ENCODE data around the gene EBLN1. TPM values are rescaled to one million over a fixed set of nuclear protein-coding genes. Genes with fewer than 3 reads are reported as not detected.
A peak's percentile ranks its signal among the peaks of the same experiment; 100 is the strongest.

Gene EBLN1
- total and polyA plus RNA-seq, 2 donors (not counting 1 experiment from before 2014, with no cell fraction given), result not detected

GRCh38 chr10:22193945-22194344, 23.9 kb downstream of the EBLN1 start:
- no peaks in the 10 kb centered on the region for H3K79me2 ChIP-seq (ENCODE audit: control insufficient read depth, insufficient read depth, low read length)
- H4K20me1 ChIP-seq (ENCODE audit: control insufficient read depth, extremely low read depth, insufficient read depth, low read length), result no peaks in the 10 kb centered on the region
- H3K27me3 ChIP-seq (ENCODE audit: control insufficient read depth, insufficient read depth, low read length), result no peaks in the 10 kb centered on the region
- no peak overlapping the region for H3K4me3 ChIP-seq (replicated peaks in 1 of 4; ENCODE audit: control extremely low read depth in 1 of 4, insufficient read depth in 1 of 4, low read depth in 3 of 4, low read length in 4 of 4)
- no peak for DNase-seq (ENCODE audit: low read depth in 2 of 2)
- no peaks in the 10 kb centered on the region for H3K9me3 ChIP-seq (ENCODE audit: control insufficient read depth, insufficient read depth, low read depth, low read length)
- no peaks in the 10 kb centered on the region for H3K36me3 ChIP-seq (ENCODE audit: control insufficient read depth, insufficient read depth, low read length)
- H3K9ac ChIP-seq (ENCODE audit: insufficient read depth, low read length), result no peak overlapping the region
- no peak for TF ChIP-seq CTCF (conservative IDR thresholded peaks at IDR 0.05 in 1 of 2, IDR thresholded peaks at IDR 0.05 in 1 of 2; ENCODE audit: low read depth in 1 of 2, low read length in 2 of 2)
- TF ChIP-seq EZH2 (IDR thresholded peaks at IDR 0.05; ENCODE audit: low read length, missing control alignments), result no peak
- H3K4me2 ChIP-seq (ENCODE audit: extremely low read depth, insufficient read depth, low read length), result no peak overlapping the region
- H3K4me1 ChIP-seq (ENCODE audit: control insufficient read depth, extremely low read depth, insufficient read depth, low read length), result no peaks in the 10 kb centered on the region
- H2AFZ ChIP-seq (ENCODE audit: low read length), result no peak overlapping the region
- H3K27ac ChIP-seq (ENCODE audit: insufficient read depth, low read length), result no peak overlapping the region

- peak in 1 of 2 donors; percentile 2 for DNase-seq (ENCODE audit: low read depth in 2 of 2)
- Histone ChIP-seq H2AFZ (ENCODE audit: low read length) (no peak overlapping the region), H4K20me1 (ENCODE audit: control insufficient read depth, extremely low read depth, insufficient read depth, low read length) (no peaks in the 10 kb centered on the region), H3K79me2 (ENCODE audit: control insufficient read depth, insufficient read depth, low read length) (no peaks in the 10 kb centered on the region), H3K4me1 (ENCODE audit: control insufficient read depth, extremely low read depth, insufficient read depth, low read length) (no peaks in the 10 kb centered on the region), H3K27me3 (ENCODE audit: control insufficient read depth, insufficient read depth, low read length) (peaks cover 2% of the 10 kb centered on the region), H3K4me2 (ENCODE audit: extremely low read depth, insufficient read depth, low read length) (no peak overlapping the region), H3K9me3 (ENCODE audit: control insufficient read depth, insufficient read depth, low read depth, low read length) (no peaks in the 10 kb centered on the region), H3K36me3 (ENCODE audit: control insufficient read depth, insufficient read depth, low read length) (no peaks in the 10 kb centered on the region), H3K4me3 (replicated peaks in 1 of 4; ENCODE audit: control extremely low read depth in 1 of 4, insufficient read depth in 1 of 4, low read depth in 3 of 4, low read length in 4 of 4) (no peak overlapping the region), H3K27ac (ENCODE audit: insufficient read depth, low read length) (no peak overlapping the region), H3K9ac (ENCODE audit: insufficient read depth, low read length) (no peak overlapping the region)
- TF ChIP-seq EZH2 (IDR thresholded peaks at IDR 0.05; ENCODE audit: low read length, missing control alignments) (no peak), CTCF (conservative IDR thresholded peaks at IDR 0.05 in 1 of 2, IDR thresholded peaks at IDR 0.05 in 1 of 2; ENCODE audit: low read depth in 1 of 2, low read length in 2 of 2) (no peak)
These were observed 32.2 kb downstream of the EBLN1 start for GRCh38 chr10:22185586-22185985.

GRCh38 chr10:22183771-22184461, 33.9 kb downstream of the EBLN1 start:
- Histone ChIP-seq H3K4me1 (ENCODE audit: control insufficient read depth, extremely low read depth, insufficient read depth, low read length) (no peaks in the 10 kb centered on the region), H3K79me2 (ENCODE audit: control insufficient read depth, insufficient read depth, low read length) (no peaks in the 10 kb centered on the region), H4K20me1 (ENCODE audit: control insufficient read depth, extremely low read depth, insufficient read depth, low read length) (no peaks in the 10 kb centered on the region), H3K36me3 (ENCODE audit: control insufficient read depth, insufficient read depth, low read length) (no peaks in the 10 kb centered on the region), H3K4me2 (ENCODE audit: extremely low read depth, insufficient read depth, low read length) (no peak overlapping the region), H3K4me3 (replicated peaks in 1 of 4; ENCODE audit: control extremely low read depth in 1 of 4, insufficient read depth in 1 of 4, low read depth in 3 of 4, low read length in 4 of 4) (no peak overlapping the region), H3K9me3 (ENCODE audit: control insufficient read depth, insufficient read depth, low read depth, low read length) (no peaks in the 10 kb centered on the region), H3K27ac (ENCODE audit: insufficient read depth, low read length) (no peak overlapping the region), H2AFZ (ENCODE audit: low read length) (no peak overlapping the region), H3K27me3 (ENCODE audit: control insufficient read depth, insufficient read depth, low read length) (peaks cover 2% of the 10 kb centered on the region), H3K9ac (ENCODE audit: insufficient read depth, low read length) (no peak overlapping the region)
- TF ChIP-seq EZH2 (IDR thresholded peaks at IDR 0.05; ENCODE audit: low read length, missing control alignments), result no peak
- no peak for TF ChIP-seq CTCF (conservative IDR thresholded peaks at IDR 0.05 in 1 of 2, IDR thresholded peaks at IDR 0.05 in 1 of 2; ENCODE audit: low read depth in 1 of 2, low read length in 2 of 2)
- DNase-seq (ENCODE audit: low read depth in 2 of 2), result peak in 1 of 2 donors; percentile 84

Measured in fibroblast of lung (primary cell).